OCI-LY1 (cell line): ENCODE results near the gene SLC9A7.

Experiments used
- H2AFZ ChIP-seq: fragments of 200-600 bp; sonication (generic), shearing (Covaris generic); 2 replicates; pipeline ENCODE4 v1.6.0; 2014; ENCODE audit warnings: antibody characterized with exemption, mild to moderate bottlenecking, low read length
- H3F3A ChIP-seq: fragments of 200-600 bp; sonication (generic), shearing (Covaris generic); 2 replicates; pipeline ENCODE4 v1.6.0; 2014; ENCODE audit warnings: mild to moderate bottlenecking, antibody characterized with exemption, low read length, moderate library complexity; ENCODE audit not compliant: insufficient read depth
- H3K27ac ChIP-seq: fragments of 200-600 bp; sonication (generic); 2 replicates; pipeline ENCODE4 v1.5.1; 2014; ENCODE audit warnings: low read length, mixed run types, mild to moderate bottlenecking, low read depth; ENCODE audit not compliant: poor library complexity, severe bottlenecking
- H3K27me3 ChIP-seq: fragments of 200-600 bp; sonication (generic); 2 replicates; pipeline ENCODE4 v1.6.0; 2014; ENCODE audit warnings: antibody characterized with exemption, mild to moderate bottlenecking, low read length, moderate library complexity; ENCODE audit not compliant: insufficient read depth
- H3K36me3 ChIP-seq: fragments of 200-600 bp; sonication (generic); 2 replicates; pipeline ENCODE4 v1.6.1; 2014; ENCODE audit warnings: mild to moderate bottlenecking, antibody characterized with exemption, low read length, moderate library complexity, mixed read lengths; ENCODE audit not compliant: insufficient read depth
- H3K4me1 ChIP-seq: fragments of 200-600 bp; sonication (generic); 2 replicates; pipeline ENCODE4 v1.5.1; 2014; ENCODE audit warnings: mild to moderate bottlenecking, low read length, moderate library complexity; ENCODE audit not compliant: insufficient read depth, severe bottlenecking
- H3K4me2 ChIP-seq: fragments of 200-600 bp; sonication (generic), shearing (Covaris generic); 2 replicates; pipeline ENCODE4 v1.6.1; 2014; ENCODE audit warnings: low read length
- H3K4me3 ChIP-seq: fragments of 200-600 bp; sonication (generic); 2 replicates; pipeline ENCODE4 v1.5.1; 2014; ENCODE audit warnings: low read length, low read depth, mild to moderate bottlenecking, mixed read lengths; ENCODE audit not compliant: poor library complexity, severe bottlenecking
- H3K79me2 ChIP-seq: fragments of 200-600 bp; shearing (Covaris generic); 2 replicates; pipeline ENCODE4 v1.6.1; 2016; ENCODE audit warnings: mixed run types, low read length, mixed read lengths; ENCODE audit not compliant: insufficient read depth
- H3K9ac ChIP-seq: fragments of 200-600 bp; sonication (generic), shearing (Covaris generic); 2 replicates; pipeline ENCODE4 v1.6.1; 2014; ENCODE audit warnings: mild to moderate bottlenecking, low read length, mixed read lengths
- H3K9me2 ChIP-seq: fragments of 200-600 bp; sonication (generic), shearing (Covaris generic); 2 replicates; pipeline ENCODE4 v1.6.1; 2014; ENCODE audit warnings: low read depth, mild to moderate bottlenecking, low read length, mixed read lengths
- H3K9me3 ChIP-seq: fragments of 200-600 bp; shearing (Covaris generic); 2 replicates; pipeline ENCODE4 v1.6.1; 2014; ENCODE audit warnings: low read length, mixed read lengths
- H4K20me1 ChIP-seq: fragments of 200-600 bp; sonication (generic), shearing (Covaris generic); 2 replicates; pipeline ENCODE4 v1.6.0; 2016; ENCODE audit warnings: mild to moderate bottlenecking, low read length; ENCODE audit not compliant: insufficient read depth
- EZH2 ChIP-seq: fragments of 200-600 bp; sonication (generic), shearing (Covaris generic); IDR thresholded peaks from 2 replicates; pipeline ENCODE4 v1.8.0; 2017; ENCODE audit warnings: borderline replicate concordance, mixed run types, mild to moderate bottlenecking, antibody characterized with exemption, low read length, moderate library complexity, mixed read lengths
- TF ChIP-seq, protein P1 (sequence below): fragments of 200-600 bp; sonication (generic), shearing (Covaris generic); IDR thresholded peaks from 2 replicates; pipeline ENCODE4 v1.5.1; 2017; ENCODE audit warnings: mild to moderate bottlenecking, antibody characterized with exemption, low read length, moderate library complexity, mixed read lengths

SLC9A7 gene

GRCh38 chrX:46737041-46737440 lies 21.9 kb downstream of the SLC9A7 start:
- Histone ChIP-seq H3K79me2 (peaks cover 41% of the 10 kb centered on the region), H3K27me3 (no peaks in the 10 kb centered on the region), H3F3A (no peaks in the 10 kb centered on the region), H3K9me2 (no peaks in the 10 kb centered on the region), H3K9ac (no peak overlapping the region), H3K27ac (no peak overlapping the region), H3K4me3 (no peak overlapping the region), H3K36me3 (peaks cover 11% of the 10 kb centered on the region; the same call in 1 of the 2 replicates), H3K4me2 (no peak overlapping the region), H4K20me1 (no peaks in the 10 kb centered on the region), H3K9me3 (0 out of 2 replicates have a peak, but pooled peaks cover 3% of the 10 kb centered on the region), H2AFZ (no peak overlapping the region), H3K4me1 (no peaks in the 10 kb centered on the region)
- no peak for TF ChIP-seq EZH2
- TF ChIP-seq, protein P1, sequence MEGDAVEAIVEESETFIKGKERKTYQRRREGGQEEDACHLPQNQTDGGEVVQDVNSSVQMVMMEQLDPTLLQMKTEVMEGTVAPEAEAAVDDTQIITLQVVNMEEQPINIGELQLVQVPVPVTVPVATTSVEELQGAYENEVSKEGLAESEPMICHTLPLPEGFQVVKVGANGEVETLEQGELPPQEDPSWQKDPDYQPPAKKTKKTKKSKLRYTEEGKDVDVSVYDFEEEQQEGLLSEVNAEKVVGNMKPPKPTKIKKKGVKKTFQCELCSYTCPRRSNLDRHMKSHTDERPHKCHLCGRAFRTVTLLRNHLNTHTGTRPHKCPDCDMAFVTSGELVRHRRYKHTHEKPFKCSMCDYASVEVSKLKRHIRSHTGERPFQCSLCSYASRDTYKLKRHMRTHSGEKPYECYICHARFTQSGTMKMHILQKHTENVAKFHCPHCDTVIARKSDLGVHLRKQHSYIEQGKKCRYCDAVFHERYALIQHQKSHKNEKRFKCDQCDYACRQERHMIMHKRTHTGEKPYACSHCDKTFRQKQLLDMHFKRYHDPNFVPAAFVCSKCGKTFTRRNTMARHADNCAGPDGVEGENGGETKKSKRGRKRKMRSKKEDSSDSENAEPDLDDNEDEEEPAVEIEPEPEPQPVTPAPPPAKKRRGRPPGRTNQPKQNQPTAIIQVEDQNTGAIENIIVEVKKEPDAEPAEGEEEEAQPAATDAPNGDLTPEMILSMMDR = no peak

DNA sequence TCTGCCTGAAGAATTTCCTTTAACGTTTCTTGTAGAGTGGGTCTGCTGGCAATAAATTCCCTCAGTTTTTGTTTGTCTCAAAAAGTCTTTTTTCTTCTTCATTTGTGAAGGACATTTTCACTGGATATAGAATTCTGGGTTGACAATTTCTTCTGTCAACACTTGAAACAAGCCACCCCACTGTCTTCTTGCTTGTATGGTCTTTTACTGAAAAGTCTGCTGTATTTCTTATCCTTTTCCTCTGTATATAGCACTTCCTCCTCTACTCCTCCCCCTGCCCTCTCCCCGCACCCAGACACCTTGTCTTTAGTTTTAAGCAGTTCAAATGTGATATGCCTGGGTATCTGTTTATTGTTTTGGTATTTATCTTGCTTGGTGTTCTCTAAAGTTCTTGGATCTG lies 23.3 kb downstream of the SLC9A7 start:
- no peaks in the 10 kb centered on the region for H3K4me1 ChIP-seq
- H3K27ac ChIP-seq = no peak overlapping the region
- H3K4me2 ChIP-seq = no peak overlapping the region
- TF ChIP-seq, protein P1 = no peak
- TF ChIP-seq EZH2 = no peak
- no peaks in the 10 kb centered on the region for H4K20me1 ChIP-seq
- no peak overlapping the region for H2AFZ ChIP-seq
- H3K79me2 ChIP-seq = peaks cover 34% of the 10 kb centered on the region
- H3K9me2 ChIP-seq = no peaks in the 10 kb centered on the region
- no peaks in the 10 kb centered on the region for H3F3A ChIP-seq
- H3K36me3 ChIP-seq = peaks cover 9% of the 10 kb centered on the region; the same call in 1 of the 2 replicates
- H3K9ac ChIP-seq = no peak overlapping the region
- 0 out of 2 replicates have a peak, but pooled peaks cover 3% of the 10 kb centered on the region for H3K9me3 ChIP-seq
- no peak overlapping the region for H3K4me3 ChIP-seq
- no peaks in the 10 kb centered on the region for H3K27me3 ChIP-seq

- no peak overlapping the region for H3K9ac ChIP-seq
- H3K27ac ChIP-seq = no peak overlapping the region
- no peaks in the 10 kb centered on the region for H3K27me3 ChIP-seq
- peaks cover 35% of the 10 kb centered on the region for H3K79me2 ChIP-seq
- no peak overlapping the region for H2AFZ ChIP-seq
- 0 out of 2 replicates have a peak, but pooled peaks cover 3% of the 10 kb centered on the region for H3K9me3 ChIP-seq
- H3K4me1 ChIP-seq = no peaks in the 10 kb centered on the region
- TF ChIP-seq, protein P1 = no peak
- TF ChIP-seq EZH2 = no peak
- no peaks in the 10 kb centered on the region for H4K20me1 ChIP-seq
- H3K36me3 ChIP-seq = peaks cover 9% of the 10 kb centered on the region; the same call in 1 of the 2 replicates
- no peak overlapping the region for H3K4me3 ChIP-seq
- no peaks in the 10 kb centered on the region for H3K9me2 ChIP-seq
- no peaks in the 10 kb centered on the region for H3F3A ChIP-seq
- H3K4me2 ChIP-seq = no peak overlapping the region
These were observed 25.7 kb downstream of the SLC9A7 start for GRCh38 chrX:46733226-46733625.
